Hepatic stellate cell (primary cell): ENCODE data around the gene ATP6AP2.
"Not testable (repeated sequence)": the region's sequence is repeated elsewhere in the genome, so short reads cannot be mapped to it uniquely, and the experiment has no call there.

Experiments
- DNase-seq: peaks from one replicate; pipeline ENCODE4 v3.0.0; 2011; ENCODE audit warnings: low spot score

Gene ATP6AP2

DNA sequence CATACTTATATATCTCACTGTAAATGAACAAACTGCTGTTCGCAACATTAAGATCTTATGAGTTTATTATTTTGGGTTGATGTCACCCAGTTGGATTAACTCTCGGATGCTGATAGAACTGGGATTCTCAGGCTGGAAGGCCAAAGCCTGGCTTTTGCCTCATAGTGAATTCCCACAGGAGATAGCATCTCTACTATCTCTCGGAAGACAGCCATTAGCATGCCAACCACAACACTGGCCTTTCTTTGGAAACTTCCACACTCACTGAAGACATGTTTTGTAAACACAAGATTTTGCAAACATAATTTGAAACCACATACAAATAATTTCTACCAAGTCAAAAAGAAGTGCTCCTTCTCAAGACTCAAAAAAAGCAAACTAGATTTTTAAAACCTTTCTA, 4.5 kb upstream of the ATP6AP2 start:
- DNase-seq, result no peak

DNA sequence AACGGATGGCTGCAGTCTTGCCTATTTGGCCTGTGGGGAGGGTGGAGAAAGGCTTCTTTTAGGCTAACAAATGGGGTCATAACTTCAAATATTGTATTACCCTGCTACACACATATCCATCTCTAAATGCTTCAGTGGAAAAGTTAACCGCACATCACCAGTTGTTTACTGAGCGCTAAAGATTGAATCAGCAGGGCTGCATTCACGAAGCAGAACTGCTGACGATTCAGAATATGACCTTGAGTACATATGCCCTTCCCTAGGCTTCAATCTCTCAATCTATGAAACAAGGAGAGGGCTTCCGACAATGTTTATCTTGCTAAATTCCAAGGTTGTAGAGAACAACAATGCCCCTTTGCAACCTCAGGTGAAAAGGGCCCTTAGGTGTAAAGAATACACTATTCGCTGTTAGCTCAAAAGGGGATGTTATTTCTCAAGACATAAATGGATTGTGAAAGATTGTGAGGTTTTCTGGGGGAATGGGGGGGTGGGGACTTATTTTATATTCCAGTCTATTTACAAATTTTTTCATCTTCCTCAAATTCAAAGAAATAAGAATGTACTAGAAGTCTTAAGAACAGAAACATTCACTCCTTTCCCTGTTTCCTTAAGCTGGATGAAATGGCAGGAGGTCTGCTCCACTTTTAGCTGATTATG, 2.6 kb upstream of the ATP6AP2 start:
- DNase-seq, result no peak

DNA sequence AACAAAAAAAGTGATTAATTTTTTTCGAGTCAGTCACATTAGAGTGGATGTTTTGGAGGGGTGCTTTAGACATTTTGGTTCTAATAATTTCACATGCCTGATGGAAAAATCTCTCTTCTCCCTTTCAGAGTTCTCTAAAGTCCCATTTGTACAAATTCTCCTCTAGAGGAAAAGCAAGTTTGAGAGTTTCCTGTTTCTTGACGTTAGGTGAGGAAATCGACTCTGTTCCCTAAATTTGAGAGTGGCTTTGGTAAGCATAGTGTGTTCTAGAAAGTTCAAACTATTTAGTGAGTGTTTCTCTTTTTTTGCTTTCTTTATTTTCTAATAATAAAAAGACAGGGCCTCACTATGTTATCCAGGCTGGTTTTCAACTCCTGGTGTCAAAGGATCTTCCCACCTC, 1.6 kb upstream of the ATP6AP2 start:
- DNase-seq, result no peak

DNA sequence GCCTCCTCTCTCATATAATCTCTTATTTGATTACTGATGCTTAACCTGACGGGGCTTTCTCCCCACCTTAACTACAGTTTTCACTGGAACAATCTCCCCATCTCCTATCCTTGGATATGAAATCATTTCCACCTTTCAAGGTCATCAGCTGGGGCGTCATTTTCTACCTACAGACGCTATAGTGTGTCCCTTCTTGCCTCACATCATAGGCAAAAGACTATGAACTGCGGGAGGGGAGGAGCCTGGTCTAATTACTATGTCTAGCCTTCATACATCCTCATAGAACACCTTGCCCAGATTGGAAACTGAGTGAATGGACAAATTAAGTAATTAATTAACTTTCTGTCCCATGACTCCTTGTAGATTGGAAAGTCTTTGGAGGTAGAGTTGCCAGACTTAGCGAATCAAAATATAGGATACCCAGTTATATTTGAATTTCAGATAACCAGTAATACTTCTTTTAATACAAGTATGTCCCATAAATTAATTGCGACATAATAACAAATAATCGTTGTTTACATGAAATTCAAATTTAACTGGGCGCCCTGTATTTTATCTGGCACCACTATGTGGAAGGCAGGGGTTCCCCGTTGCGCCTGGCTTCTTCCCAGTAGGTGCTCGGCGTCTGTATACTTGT, 752 bp upstream of the ATP6AP2 start:
- no peak for DNase-seq

DNA sequence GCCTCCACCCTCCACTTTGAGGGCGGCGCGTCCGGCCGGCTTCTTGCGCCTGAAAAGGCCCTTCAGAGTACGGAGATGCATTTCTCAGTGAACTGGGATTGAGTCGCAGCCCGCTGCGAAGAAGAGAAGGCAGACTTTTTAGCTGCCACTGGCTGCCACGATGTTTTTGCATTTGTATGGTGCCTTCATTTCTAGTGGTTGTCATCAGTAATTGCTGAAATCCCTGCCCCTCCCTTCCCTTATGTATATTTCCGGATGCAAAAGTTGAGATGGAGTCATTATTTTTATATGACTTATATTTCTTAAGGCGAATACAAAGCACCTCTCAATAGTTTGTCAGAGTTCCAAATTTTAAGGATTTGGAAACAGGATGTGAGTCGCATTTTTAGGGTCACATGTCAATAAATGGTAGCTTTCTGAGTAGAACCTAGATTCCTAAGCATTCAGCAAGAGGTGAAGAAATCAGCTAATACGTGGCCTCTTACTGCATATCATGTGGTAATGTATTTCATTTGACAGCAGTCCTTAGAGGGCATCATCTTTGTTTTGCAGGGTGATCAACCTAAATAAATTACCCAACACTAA, 658 bp downstream of the ATP6AP2 start:
- peak; percentile 14 for DNase-seq

DNA sequence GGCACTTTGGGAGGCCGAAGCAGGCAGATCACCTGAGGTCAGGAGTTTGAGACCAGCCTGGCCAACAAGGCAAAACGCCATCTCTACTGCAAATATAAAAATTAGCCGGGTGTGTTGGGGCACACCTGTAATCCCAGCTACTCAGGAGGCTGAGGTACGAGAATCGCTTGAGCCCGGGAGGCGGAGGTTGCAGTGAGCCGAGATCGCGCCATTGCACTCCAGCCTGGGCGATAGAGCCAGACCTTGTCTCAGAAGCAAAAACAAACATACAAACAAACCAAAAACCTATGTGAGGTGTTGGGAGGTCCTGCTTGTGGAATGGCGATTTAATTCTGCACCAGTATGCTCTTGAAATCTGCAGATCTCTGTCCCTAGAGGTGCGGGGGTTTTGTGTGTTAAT, 1.4 kb downstream of the ATP6AP2 start:
- DNase-seq, result not testable (repeated sequence)

DNA sequence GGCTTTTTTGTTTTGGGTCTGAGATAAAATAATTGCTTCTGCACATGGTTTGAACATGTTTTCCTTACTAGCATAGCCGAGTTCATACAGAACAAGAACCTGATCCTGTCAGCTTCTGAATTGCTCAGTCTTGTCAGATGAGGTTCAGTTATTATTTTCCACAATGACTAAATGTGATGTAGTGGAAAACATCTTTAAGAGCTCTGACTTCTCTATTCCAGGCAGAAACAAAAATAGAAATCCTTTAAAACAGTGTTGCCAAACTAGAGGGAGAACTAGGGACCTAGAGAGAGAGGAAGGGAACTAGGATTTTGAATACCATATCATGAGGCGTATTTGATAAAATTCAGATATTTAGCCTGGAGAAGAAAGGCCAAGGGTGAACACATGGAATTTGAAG, 2.0 kb downstream of the ATP6AP2 start:
- no peak for DNase-seq

DNA sequence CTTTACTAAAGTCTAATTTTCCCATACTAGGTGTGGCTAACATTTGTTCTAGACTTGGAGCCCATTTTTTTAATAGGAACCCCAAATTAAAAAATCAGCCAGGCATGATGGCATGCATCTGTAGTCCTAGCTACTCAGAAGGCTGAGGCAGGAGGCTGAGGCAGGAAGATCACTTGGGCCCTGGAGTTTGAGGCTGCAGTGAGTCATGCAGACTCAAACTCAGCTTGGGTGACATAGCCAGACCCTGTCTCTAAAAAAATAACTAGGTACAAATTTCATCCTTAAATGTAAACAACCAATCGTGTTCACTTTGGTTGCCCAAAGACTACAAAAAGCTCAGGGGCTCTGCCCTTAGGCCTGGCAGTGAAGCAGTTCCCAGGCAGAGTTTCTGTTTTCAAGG, 6.9 kb downstream of the ATP6AP2 start:
- not testable (repeated sequence) for DNase-seq

DNA sequence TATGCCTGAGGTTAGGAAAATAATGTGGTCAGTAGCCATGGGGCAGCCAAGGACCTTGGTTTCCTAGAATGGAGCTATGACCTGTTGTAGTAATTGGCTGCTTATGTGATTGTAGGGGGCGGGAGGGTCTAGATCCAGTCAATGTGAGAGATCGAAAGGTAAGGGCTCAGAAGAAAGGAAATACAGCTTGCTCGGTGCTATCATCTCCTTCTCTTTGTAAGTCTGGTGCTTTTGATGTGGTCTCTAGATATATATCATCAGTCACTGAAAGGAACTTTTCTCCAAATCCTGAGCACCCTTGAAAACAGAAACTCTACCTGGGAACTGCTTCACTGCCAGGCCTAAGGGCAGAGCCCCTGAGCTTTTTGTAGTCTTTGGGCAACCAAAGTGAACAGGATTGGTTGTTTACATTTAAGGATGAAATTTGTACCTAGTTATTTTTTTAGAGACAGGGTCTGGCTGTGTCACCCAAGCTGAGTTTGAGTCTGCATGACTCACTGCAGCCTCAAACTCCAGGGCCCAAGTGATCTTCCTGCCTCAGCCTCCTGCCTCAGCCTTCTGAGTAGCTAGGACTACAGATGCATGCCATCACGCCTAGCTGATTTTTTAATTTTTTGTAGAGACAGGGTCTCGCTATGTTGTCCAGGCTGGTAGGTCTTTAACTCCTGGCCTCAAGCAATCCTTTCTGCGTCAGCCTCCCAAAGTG, 9.0 kb downstream of the ATP6AP2 start:
- not testable (repeated sequence) for DNase-seq

DNA sequence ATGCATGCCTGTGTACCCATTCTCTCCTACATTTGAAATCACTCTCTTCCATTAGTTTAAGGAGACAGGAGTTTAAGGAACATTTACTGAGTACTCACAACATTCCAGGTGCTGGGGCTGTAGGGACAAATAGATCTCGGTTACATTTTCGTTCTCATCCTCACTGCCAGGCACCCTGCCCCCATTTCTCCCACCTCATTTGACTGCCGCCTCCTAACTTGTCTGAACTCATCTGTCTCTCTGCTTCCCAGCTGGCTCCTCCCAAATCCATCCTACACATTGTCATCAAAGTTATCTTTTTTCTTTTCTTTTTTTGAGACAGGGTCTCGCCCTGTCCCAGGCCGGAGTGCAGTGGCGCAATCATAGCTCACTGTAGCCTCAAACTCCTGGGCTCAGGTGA, 22.7 kb downstream of the ATP6AP2 start:
- no peak for DNase-seq

DNA sequence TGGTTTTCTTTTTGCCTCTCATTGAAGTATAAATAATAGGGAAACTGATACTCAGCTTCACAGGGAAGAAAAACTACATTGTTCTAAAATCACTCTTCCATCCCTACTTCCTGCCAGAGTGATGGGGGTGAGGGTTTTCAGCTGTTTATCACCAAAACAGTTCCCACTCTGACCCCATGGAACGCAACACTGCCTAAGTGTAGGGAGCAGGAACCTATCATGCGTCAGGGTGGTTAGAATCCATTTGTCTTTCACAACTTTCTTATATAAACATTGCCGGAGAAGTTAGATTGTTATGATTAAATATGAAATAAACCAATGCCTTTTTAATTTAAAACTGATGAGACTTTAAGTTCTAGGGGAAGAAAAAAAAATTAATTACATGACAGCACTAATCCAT, 26.6 kb downstream of the ATP6AP2 start:
- no peak for DNase-seq

DNA sequence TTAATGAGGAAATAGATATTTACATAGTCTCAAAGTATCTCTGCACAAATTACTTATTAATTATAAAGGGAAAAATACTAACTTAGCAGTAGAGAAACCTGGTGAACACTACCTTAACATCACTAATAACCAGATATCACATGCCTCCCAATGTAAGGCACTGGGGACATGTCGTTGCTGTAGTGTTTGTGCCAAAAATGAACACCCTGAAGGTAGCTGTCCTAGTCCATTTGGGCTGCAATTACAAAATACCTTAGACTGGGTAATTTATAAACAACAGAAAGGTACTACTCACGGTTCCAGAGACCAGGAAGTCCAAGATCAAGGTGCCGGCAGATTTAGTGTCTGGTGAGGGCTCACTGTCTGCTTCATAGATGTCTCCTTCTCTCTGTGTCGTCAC, 31.7 kb downstream of the ATP6AP2 start:
- no peak for DNase-seq

DNA sequence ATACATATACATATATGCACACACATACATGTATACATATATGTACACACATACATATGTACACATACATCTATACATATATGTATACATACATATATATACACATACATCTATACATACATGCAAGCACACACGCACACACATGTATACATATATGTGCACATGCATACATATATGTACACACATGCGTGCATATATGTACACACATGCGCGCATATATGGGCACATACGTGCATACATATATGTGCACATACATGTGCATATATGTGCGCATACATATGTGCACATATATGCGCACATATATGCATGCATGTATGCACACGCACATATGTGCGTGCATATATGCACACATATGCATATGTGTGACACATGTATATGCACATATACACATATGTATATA, 35.2 kb downstream of the ATP6AP2 start:
- no peak for DNase-seq

DNA sequence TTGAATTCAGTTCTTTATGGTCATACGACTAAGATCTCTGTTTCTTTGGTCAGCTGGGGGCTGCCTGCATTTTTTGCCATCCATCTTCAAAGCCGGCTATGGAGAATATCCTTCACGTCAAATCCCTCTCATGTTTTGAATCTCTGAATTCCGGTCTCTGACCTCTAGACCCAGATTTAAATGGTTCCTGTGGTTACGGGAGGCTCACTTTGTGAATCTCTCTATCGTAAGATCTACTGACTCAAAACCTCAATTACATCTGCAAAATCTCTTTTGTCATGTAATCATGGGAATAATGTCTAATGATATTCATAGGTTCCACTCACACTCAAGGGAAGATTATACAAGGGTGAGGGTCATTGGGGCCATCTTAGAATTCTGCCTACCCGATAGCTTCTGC, 36.8 kb downstream of the ATP6AP2 start:
- DNase-seq, result no peak

DNA sequence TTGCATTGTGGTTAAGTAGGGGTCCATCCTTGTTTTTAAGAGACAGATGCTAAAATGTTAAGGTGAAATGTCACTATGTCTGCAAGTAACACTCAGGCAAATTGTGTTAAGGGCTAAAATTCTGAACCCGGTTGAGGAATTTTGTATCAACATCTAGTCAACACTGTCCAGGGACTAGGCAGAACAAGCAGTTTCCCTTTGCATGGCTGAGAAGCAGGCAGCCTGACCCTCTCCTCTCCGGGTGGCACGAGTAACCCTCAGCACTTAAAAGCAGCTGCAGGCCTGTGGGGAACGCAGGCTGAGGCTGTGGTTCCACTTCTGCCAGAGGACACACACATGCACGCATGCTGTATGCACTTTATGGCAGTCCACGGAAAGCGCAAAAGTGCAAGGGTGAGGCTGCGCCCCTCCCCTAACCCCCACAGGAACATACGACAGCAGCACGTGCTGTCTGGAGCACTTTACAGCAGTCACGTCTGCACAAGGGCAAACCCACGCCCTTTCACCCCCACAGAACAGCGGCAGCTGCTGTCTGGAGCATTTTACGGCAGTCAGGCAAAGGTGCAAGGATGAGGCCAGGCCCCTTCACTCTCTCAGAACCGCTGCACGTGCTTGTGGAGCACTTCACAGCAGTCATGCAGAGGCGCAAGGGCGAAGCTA, 41.8 kb downstream of the ATP6AP2 start:
- no peak for DNase-seq

DNA sequence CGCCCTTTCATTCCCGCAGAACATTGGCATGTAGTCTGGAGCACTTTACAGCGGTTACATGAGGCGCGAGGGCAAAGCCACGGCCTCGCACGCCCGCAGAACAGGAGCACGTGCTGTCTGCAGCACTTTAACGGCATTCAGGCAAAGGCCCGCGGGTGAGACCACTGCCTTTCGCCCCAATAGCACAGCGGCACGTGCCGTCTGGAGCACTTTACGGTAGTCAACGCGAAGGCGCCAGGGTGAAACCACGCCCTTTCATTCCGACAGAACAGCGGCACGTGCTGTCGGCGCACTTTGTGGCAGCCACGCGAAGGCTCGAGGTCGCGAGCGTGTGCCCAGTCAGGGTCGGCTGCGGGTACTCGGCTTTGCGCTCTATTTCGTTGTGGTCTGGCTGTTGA, 42.4 kb downstream of the ATP6AP2 start, which contains the start of gene MPC1L:
Gene MPC1L (plus strand): TSS at position 290 of the 398 bp plus-strand sequence. CDS start 138 bp downstream, outside the sequence.
- no peak for DNase-seq

DNA sequence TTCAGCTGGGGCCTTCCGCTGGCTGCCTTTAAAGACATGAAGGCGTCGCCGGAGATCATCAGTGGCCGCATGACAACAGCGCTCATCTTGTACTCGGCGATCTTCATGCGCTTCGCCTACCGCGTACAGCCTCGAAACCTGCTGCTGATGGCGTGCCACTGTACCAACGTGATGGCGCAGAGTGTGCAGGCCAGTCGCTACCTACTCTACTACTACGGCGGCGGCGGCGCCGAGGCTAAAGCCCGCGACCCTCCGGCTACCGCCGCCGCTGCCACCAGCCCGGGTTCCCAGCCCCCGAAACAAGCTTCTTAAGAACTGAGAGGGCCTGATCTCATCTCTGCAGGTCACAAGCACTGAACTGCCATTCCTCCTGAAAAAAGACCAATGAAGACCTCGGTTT, 42.9 kb downstream of the ATP6AP2 start:
- DNase-seq, result no peak

DNA sequence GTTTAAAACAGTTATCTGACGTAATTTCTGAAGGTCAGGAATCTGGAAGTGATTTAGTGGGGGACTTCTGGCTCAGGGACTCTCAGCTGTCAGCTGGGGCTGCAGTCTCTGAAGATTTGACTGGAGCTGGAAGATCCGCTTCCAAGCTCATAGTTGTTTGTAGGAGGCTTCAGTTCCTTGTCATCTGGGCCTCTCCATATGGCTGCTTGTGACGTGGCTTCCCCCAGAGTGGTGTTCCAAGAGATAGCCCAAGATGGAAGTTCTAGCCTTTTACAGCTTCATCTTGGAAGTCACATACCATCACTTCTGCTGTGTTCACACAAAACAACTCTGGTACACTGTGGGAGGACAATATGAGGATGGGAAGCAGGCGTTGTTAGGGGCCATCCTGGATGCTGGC, 44.5 kb downstream of the ATP6AP2 start:
- DNase-seq, result no peak

DNA sequence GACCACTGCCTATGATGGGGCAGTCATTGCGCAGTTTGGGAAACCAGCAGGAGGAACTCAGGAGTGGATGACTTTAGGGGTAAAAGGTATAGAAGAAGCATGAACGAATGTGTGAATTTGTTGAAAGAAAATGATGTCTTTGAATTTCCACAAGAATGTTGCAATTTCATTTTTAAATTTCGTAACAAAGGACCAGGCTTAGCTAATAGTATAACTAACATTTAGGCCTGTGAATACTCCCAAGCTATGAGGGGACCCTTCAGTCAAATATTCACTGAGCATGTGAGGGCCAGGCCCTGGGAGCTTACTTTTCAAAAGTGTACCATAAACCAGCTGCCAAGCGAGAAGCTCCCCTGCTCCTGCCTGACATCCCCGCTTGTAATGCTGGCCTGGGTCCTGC, 47.7 kb downstream of the ATP6AP2 start:
- no peak for DNase-seq

DNA sequence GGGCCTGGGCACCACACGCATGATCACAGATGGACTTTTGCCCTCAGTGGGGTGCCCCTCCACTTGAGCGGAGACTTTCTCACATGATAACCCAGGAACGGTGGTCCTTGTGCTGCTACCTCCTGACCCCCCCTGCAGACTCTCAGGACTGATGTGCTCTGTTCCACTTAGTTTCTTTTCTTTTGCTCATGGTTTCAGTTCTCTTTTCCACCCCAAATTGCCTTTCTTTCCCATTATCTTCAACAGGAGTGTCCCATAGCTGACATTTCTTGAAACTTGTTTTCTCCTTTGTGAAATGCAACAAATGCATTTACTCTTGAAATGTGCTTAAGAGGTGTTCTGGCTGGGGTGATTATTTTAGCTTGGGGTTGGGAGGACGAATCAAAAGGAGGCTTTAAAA, 51.4 kb downstream of the ATP6AP2 start:
- DNase-seq, result no peak

DNA sequence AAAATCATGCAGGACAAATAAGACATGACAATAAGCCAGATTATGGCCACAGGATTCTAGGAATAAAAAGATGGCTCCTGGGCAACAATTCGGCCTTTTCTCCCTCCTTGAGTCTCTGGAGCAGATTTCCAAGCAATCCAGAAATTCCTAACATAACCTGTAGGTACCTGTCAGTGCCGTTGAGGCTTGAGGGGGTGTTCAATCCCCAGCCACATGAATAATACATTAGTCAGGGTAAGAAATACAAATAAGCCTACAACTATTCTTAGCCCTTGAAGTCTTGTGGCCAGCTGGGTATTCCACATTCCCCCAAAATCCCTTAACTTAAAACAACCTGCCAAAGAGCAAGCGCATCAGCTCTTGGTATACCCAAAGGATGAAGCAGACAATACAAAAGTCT, 56.9 kb downstream of the ATP6AP2 start:
- DNase-seq, result no peak

DNA sequence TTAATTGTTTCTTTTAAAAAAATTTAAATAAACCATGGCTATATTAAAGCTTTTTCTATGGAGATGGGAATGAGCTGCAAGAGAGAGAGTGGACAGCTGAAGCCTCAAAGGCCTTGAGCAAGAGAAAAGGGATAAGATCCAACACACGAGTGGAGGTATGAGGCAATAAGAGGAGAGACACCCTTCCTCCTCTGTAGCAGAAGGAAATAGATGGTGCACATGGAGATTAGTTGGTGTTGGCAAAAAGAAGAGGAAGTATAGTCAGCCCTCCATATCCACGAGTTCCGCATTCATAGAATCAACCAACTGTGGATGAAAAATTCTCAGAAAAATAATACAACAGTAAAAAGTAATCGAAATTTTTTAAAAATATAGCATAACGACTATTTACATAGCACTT, 63.4 kb downstream of the ATP6AP2 start:
- DNase-seq, result no peak
